GM12801 (cell line): ENCODE results near the gene TFF1.

Source experiments
- TF ChIP-seq, protein P1 (sequence below): IDR thresholded peaks from one replicate; pipeline ENCODE4 v1.5.1; 2011; ENCODE audit warnings: control low read depth; ENCODE audit not compliant: insufficient read length; ENCODE audit errors: extremely low read depth

TFF1 gene

DNA sequence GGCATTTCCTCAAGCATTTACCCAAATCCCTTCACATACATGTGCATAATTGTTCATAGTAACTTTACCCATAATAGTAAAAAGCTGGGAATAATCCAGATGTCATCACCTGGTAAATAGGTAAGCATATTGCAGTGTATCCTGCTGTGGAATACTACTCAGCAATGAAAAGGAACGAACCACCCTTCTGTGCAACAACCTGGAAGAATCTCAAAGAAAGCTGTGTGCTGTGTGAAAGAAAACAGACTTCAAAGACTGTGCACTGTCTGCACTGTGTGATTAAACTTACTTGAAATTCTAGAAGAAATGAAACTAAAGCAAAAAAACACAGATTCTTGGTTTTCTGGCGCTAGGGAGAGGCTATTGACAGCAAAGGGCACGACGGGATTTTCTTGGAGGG lies 29.1 kb downstream of the TFF1 start:
- TF ChIP-seq, protein P1, sequence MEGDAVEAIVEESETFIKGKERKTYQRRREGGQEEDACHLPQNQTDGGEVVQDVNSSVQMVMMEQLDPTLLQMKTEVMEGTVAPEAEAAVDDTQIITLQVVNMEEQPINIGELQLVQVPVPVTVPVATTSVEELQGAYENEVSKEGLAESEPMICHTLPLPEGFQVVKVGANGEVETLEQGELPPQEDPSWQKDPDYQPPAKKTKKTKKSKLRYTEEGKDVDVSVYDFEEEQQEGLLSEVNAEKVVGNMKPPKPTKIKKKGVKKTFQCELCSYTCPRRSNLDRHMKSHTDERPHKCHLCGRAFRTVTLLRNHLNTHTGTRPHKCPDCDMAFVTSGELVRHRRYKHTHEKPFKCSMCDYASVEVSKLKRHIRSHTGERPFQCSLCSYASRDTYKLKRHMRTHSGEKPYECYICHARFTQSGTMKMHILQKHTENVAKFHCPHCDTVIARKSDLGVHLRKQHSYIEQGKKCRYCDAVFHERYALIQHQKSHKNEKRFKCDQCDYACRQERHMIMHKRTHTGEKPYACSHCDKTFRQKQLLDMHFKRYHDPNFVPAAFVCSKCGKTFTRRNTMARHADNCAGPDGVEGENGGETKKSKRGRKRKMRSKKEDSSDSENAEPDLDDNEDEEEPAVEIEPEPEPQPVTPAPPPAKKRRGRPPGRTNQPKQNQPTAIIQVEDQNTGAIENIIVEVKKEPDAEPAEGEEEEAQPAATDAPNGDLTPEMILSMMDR, result no peak

DNA sequence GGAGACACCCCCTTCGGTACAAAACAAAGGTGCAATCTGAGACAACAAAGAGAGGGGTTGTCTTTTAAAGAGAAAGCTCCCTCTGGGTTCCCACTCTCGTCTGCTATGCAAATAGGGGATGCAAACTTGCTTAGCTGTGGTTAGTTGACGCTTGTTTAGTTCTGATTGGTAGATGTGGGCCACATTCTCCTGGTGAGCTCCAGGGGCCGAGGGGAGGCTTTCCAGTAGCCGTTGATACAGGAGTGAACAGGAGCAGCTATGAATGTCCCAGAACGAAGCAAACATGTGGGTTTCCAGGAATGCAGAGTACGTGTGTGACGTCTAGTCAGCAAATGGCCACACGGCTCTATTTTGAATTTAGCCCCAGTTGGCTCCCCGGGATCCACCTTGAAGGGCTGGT lies 30.3 kb downstream of the TFF1 start:
- TF ChIP-seq, protein P1, result no peak

DNA sequence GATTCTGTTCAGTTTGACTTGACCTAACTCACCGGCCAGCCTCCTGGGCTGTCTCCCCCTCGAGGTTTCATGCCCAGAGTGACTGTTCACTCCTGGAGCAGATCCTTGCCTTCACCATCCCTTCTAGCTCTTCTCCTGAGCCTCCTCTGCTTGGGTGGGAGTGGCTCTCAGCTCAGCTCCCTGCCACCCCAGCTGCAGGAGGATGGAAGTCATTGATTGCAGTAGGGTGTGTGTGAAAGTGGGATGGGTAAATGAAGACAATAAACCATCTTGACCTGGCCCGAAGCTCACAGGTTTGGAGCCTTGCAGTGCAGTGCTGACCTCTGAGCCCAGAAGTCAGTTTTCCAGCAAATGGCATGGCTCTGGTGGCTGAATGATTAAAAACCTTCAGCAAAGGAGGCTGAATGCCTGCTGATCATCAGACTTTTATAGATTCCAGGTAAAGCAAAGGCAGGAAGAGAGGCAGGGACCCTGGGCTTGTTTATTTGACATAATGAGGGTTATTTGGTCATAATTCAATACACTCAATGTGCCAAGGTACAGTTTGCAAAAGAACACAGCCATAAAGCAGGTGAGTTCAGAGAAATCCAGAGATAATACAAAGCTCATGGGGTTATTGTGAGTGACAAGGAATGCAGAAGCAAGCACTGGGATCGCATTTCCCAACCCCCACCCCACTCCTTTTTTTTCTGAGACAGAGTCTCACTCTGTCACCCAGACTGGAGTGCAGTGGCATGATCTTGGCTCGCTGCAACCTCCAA lies 33.6 kb downstream of the TFF1 start:
- TF ChIP-seq, protein P1, result no peak

DNA sequence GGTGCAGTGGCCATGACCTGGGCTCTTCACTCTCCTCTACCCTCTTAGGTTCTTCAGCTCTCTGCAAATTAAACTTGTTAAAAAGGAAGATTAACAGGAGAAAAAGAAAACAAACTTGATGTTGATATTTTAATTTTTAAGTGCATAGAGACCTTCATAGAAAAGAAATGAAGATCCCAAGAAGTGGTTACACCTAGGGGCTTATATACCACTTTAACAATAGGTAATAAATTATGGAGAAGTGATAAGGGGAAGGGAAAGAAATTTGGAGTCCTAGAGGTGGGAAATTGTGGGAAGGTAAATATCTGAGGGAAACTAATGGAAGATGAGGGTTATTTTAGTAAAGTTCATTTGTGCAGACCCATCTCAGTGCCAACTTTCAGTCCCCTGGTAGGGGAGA lies 34.7 kb downstream of the TFF1 start:
- TF ChIP-seq, protein P1, result no peak

DNA sequence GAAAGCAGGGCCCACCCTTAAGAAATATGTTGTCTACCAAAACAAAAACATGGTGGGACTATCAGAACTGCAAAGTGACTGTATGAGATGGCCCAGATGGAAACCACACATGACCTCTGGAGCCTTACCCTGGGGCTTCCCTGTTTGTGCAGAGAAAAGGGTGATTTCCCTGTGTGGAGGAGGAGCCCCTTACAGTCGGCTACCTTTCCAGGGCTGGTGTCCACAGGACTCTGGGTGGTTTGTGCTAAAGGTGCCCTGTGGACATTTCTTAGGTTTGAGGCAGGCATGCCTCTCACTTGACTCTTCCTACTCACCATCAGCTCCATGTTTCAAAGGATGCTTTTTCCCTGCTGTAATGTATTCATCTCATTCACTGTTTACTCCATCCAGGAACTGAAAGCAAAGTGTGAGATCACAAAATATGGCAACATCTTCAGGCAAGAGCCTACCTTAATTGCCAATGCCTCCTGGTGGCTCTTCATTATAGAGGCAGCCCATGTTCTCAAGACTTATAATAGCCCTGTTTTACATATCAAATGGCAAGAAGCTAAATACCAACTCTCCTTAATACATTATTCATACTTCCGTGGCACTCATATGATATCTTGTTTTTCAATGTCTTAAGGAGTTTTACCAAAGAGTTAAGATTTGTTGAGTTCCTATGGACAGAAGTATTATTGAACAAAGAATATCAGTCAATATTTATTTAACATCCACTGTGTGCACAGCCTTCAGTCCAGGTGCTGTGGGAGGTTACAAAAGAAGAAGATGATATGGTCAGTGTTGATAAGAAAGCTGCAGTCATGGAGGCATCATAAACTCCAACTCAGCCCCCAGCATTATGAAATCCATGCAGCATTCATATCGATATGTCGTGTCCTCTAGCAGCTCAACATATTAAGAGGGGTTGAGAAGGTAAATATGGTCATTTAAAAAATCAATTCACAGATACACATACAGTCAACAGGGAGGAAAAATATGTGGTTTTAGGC lies 35.7 kb downstream of the TFF1 start:
- TF ChIP-seq, protein P1, result no peak

DNA sequence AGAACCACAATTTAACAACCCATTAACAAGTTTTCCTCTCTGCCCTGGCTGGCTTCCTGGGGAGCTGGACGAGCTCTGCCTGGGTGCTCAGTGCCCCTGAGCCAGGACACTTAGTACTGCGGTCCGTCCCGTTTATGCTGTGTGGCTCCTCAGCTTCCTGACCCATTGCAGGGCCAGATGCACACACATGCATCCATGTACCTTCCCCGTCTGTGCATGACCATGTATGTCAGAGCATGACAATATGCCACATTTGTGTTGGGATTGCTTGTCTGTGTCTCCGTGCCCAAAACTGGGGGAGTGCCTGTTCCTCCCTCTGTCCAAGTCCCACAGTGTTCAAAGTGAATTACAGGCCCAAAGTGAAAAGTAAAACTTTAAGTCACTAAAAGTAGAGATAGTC lies 41.4 kb downstream of the TFF1 start:
- TF ChIP-seq, protein P1, result no peak

DNA sequence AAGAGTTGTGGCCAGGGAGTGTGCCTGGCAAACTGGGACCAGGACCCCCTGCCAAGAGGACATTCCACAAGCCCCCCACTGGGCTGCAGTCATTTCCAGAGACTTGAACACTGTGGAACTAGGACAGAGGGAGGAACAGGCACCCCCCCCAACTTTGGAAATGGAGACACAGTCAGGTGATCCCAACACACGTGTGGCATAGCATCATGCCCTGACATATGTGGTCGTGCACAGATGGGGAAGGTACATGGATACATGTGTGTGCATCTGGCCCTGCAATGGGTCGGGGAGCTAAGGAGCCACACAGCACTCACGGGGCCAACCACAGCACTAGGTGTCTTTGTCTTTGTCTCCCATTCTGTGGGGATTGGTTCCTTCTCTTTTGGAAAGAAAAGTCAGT lies 44.5 kb downstream of the TFF1 start:
- TF ChIP-seq, protein P1, result no peak
